Measurements from ENCODE around the gene SHLD1. TPM values are rescaled to one million over a fixed set of nuclear protein-coding genes. Genes with fewer than 3 reads are reported as not detected.

The SHLD1 gene
- total RNA-seq, 2 donors from 2014 or later, result 8.6 to 12.9 TPM

DNA sequence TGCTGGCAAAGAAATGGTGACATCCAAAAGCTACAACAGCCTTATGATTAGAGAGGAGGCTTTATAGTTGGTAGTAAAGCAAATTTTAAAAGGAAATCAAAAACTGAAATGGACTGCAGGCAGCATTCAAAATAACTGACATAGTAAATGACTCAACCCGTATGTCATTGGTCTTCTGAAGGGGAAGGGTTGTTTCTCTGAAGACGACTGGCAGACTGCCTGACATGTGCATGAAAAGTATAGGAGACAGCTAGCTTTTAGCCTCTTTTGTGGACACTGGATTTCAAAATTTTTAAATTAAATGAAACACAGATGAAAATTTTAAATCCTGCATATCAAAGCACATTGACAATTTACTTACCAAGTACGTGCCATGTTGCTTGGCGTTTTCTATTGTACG is 109.4 kb downstream of the SHLD1 start:
- Mint-ChIP-seq H3K9me3 (no peaks in the 10 kb centered on the region), H3K27me3 (no peaks in the 10 kb centered on the region), H3K4me3 (no peak overlapping the region), H3K4me1 (peaks cover 17% of the 10 kb centered on the region), H3K27ac (no peak overlapping the region), H3K36me3 (ENCODE audit: low read depth) (peaks cover 5% of the 10 kb centered on the region)
- no peak for ATAC-seq (replicated peaks)

DNA sequence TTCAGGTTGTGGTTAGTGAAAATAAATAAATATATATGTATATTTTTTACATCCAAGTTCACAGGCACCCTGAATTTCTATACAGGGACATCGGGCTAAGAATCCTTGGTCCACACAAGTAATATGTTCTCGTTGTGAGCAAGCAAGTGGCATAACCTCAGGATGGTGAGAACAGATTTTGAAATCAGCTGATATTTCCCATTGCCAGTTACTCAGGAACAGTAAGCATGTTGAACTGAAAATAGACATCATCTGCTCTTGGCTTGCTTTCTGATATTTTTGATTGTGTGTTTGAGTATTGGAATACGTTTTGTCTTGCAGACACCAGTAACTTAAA is 112.5 kb downstream of the SHLD1 start:
- Mint-ChIP-seq H3K27me3 (no peaks in the 10 kb centered on the region), H3K27ac (no peak overlapping the region), H3K4me3 (no peak overlapping the region), H3K36me3 (ENCODE audit: low read depth) (peaks cover 5% of the 10 kb centered on the region), H3K9me3 (no peaks in the 10 kb centered on the region), H3K4me1 (peaks cover 20% of the 10 kb centered on the region)
- no peak for ATAC-seq (replicated peaks)

DNA sequence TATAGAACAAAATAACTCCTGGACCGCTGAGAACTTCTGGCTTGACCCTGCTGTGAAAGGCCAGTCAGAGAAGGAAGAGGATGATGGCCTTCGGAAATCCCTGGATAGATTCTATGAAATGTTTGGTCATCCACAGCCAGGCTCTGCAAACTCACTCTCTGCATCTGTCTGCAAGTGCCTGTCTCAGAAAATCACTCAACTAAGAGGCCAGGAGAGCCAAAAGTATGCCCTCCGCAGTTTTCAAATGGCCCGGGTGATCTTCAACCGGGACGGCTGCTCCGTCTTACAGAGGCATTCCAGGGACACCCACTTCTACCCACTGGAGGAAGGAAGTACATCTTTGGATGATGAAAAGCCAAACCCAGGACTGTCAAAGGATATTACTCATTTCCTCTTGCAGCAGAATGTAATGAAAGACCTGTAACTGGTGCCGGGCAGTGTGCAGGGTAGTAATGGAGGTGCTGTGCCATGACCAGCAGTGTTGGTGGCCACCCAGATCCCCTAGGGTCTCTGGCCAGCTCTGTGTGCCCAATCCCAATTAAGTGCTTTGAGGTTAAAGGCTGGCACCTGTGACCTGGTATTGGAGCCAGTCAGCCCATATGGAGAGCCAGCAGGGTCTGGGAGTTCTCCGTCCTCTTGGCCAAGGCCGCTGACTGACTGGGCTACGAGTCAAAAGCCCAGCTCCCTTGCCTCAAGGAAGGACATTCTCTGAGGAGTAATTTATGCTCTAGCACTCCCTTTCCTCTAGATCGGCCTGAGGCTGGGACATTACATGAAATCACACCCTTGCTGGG is 113.0 kb downstream of the SHLD1 start:
- Mint-ChIP-seq H3K4me3 (peak overlapping the region; percentile 1), H3K9me3 (no peaks in the 10 kb centered on the region), H3K27ac (peak overlapping the region; percentile 36), H3K36me3 (ENCODE audit: low read depth) (peaks cover 5% of the 10 kb centered on the region), H3K27me3 (no peaks in the 10 kb centered on the region), H3K4me1 (peaks cover 20% of the 10 kb centered on the region)
- peak; percentile 79 for ATAC-seq (replicated peaks)

DNA sequence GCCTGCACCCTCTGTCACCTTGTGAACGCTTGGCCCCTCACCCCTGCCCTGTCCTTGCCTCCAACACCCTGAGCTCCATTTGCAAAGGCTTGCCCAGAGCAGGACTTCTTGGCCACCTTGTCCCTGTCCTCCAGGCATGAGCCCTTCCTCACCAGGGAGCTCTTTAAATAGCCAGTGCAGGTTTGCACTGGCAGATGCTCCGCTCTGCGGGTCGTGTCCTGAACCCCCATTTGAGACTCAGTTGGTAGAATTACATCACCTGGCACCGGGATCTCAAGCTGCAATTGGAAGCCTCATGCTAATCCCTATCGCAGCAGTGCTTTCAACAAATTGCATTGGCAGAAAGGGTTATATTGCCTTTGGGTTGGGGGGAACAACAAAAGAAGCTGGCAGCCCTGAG is 114.2 kb downstream of the SHLD1 start:
- Mint-ChIP-seq H3K4me1 (peaks cover 20% of the 10 kb centered on the region), H3K27me3 (no peaks in the 10 kb centered on the region), H3K36me3 (ENCODE audit: low read depth) (peaks cover 5% of the 10 kb centered on the region), H3K4me3 (no peak overlapping the region), H3K9me3 (no peaks in the 10 kb centered on the region), H3K27ac (peak overlapping the region; percentile 43)
- no peak for ATAC-seq (replicated peaks)

- Mint-ChIP-seq H3K27me3 (no peaks in the 10 kb centered on the region), H3K4me1 (peaks cover 20% of the 10 kb centered on the region), H3K27ac (peak overlapping the region; percentile 80), H3K4me3 (no peak overlapping the region), H3K36me3 (ENCODE audit: low read depth) (peaks cover 5% of the 10 kb centered on the region), H3K9me3 (no peaks in the 10 kb centered on the region)
- peak; percentile 64 for ATAC-seq (replicated peaks)
Observed at GRCh38 chr20:5864873-5865587, 114.8 kb downstream of the SHLD1 start.

- Mint-ChIP-seq H3K4me1 (peaks cover 20% of the 10 kb centered on the region), H3K4me3 (no peak overlapping the region), H3K36me3 (ENCODE audit: low read depth) (peaks cover 5% of the 10 kb centered on the region), H3K27ac (peak overlapping the region; percentile 80), H3K9me3 (no peaks in the 10 kb centered on the region), H3K27me3 (no peaks in the 10 kb centered on the region)
- no peak for ATAC-seq (replicated peaks)
Observed at GRCh38 chr20:5865604-5866003, 115.4 kb downstream of the SHLD1 start.

DNA sequence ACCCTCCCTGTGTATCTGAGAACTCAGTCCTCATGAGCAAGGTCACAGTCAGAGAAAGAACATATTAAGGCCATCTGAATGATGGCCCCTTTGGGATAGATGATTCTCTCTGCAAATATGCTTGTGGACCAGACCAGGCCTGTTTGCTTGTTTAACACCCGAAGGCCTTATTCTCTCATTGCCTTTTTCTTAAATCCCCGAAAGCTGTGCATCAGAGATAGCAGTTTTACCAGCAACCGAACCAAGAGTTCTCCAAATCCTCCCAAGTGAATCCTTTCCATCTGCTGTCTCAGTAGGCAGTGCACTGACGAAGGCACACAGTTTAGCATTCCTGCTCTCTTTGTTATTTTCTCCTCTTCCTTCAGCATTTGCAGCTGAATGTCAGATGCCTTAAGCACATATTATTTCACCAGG is 120.4 kb downstream of the SHLD1 start:
- no peak for ATAC-seq (replicated peaks)
- H3K27ac Mint-ChIP-seq, result no peak overlapping the region
- H3K27me3 Mint-ChIP-seq, result no peaks in the 10 kb centered on the region
- no peaks in the 10 kb centered on the region for H3K4me1 Mint-ChIP-seq
- no peaks in the 10 kb centered on the region for H3K9me3 Mint-ChIP-seq
- H3K36me3 Mint-ChIP-seq (ENCODE audit: low read depth), result no peaks in the 10 kb centered on the region
- H3K4me3 Mint-ChIP-seq, result no peak overlapping the region

GRCh38 chr20:5871459-5872410 is 121.5 kb downstream of the SHLD1 start:
- Mint-ChIP-seq H3K36me3 (ENCODE audit: low read depth) (no peaks in the 10 kb centered on the region), H3K27ac (no peak overlapping the region), H3K9me3 (peaks cover 5% of the 10 kb centered on the region), H3K4me1 (no peaks in the 10 kb centered on the region), H3K4me3 (no peak overlapping the region), H3K27me3 (no peaks in the 10 kb centered on the region)
- ATAC-seq (replicated peaks), result no peak

DNA sequence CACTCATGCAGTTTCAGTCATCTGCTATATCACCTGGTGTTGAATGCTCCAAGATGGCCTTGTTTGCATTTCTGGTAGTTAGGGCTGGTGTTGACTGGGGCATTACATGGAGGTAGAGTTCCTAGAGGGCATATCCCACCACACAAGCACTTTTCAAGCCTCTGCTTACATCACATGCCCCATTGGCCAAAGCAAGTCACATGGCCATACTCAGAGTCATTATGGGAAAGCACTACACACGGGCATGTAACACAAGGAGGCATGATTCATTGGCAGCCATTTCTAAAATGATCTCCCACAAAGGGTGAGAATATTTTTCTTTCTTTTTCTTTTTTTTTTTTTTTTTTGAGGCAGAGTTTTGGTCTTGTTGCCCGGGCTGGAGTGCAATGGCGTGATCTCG is 126.9 kb downstream of the SHLD1 start:
- Mint-ChIP-seq H3K4me1 (no peaks in the 10 kb centered on the region), H3K27ac (no peak overlapping the region), H3K27me3 (peaks cover 3% of the 10 kb centered on the region), H3K4me3 (no peak overlapping the region), H3K36me3 (ENCODE audit: low read depth) (no peaks in the 10 kb centered on the region), H3K9me3 (peaks cover 5% of the 10 kb centered on the region)
- peak; percentile 28 for ATAC-seq (replicated peaks)

GRCh38 chr20:5880326-5880725 is 130.1 kb downstream of the SHLD1 start:
- H3K36me3 Mint-ChIP-seq (ENCODE audit: low read depth), result no peaks in the 10 kb centered on the region
- H3K9me3 Mint-ChIP-seq, result peaks cover 5% of the 10 kb centered on the region
- peaks cover 5% of the 10 kb centered on the region for H3K4me1 Mint-ChIP-seq
- ATAC-seq (replicated peaks), result no peak
- no peak overlapping the region for H3K27ac Mint-ChIP-seq
- peaks cover 6% of the 10 kb centered on the region for H3K27me3 Mint-ChIP-seq
- no peak overlapping the region for H3K4me3 Mint-ChIP-seq

GRCh38 chr20:5881703-5882102 is 131.5 kb downstream of the SHLD1 start:
- no peaks in the 10 kb centered on the region for H3K36me3 Mint-ChIP-seq (ENCODE audit: low read depth)
- H3K9me3 Mint-ChIP-seq, result no peaks in the 10 kb centered on the region
- peaks cover 5% of the 10 kb centered on the region for H3K4me1 Mint-ChIP-seq
- no peak overlapping the region for H3K4me3 Mint-ChIP-seq
- ATAC-seq (replicated peaks), result no peak
- no peak overlapping the region for H3K27ac Mint-ChIP-seq
- peaks cover 6% of the 10 kb centered on the region for H3K27me3 Mint-ChIP-seq

- Mint-ChIP-seq H3K27ac (no peak overlapping the region), H3K36me3 (ENCODE audit: low read depth) (no peaks in the 10 kb centered on the region), H3K4me3 (no peak overlapping the region), H3K4me1 (peaks cover 5% of the 10 kb centered on the region), H3K9me3 (no peaks in the 10 kb centered on the region), H3K27me3 (peaks cover 6% of the 10 kb centered on the region)
- no peak for ATAC-seq (replicated peaks)
Observed at GRCh38 chr20:5882166-5882565, 132.0 kb downstream of the SHLD1 start.

GRCh38 chr20:5884465-5885335 is 134.5 kb downstream of the SHLD1 start:
- ATAC-seq (replicated peaks), result no peak
- no peak overlapping the region for H3K4me3 Mint-ChIP-seq
- no peak overlapping the region for H3K27ac Mint-ChIP-seq
- H3K9me3 Mint-ChIP-seq, result no peaks in the 10 kb centered on the region
- H3K27me3 Mint-ChIP-seq, result peaks cover 6% of the 10 kb centered on the region
- no peaks in the 10 kb centered on the region for H3K36me3 Mint-ChIP-seq (ENCODE audit: low read depth)
- peaks cover 5% of the 10 kb centered on the region for H3K4me1 Mint-ChIP-seq

DNA sequence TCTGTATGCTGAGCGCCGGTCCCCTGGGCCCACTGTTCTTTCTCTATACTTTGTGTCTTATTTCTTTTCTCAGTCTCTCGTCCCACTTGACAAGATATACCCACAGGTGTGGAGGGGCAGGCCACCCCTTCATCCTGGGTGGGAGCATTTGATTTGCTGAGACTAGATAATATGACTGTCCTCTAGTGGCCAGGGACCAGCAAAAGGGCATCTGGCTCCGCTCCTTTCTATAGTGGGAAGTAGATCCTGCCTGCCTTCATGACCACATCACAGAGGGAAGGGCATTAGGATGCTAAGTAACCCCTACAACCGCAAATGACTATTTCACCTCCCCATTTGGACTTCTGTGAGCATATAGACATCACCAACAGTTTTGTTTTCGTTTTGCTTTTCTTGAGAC is 135.7 kb downstream of the SHLD1 start:
- H3K36me3 Mint-ChIP-seq (ENCODE audit: low read depth), result no peaks in the 10 kb centered on the region
- no peak overlapping the region for H3K27ac Mint-ChIP-seq
- no peak overlapping the region for H3K4me3 Mint-ChIP-seq

More for the DNA sequence above, 135.7 kb downstream of the SHLD1 start:
- H3K4me1 Mint-ChIP-seq, result peaks cover 5% of the 10 kb centered on the region
- no peaks in the 10 kb centered on the region for H3K9me3 Mint-ChIP-seq
- no peak for ATAC-seq (replicated peaks)
- H3K27me3 Mint-ChIP-seq, result peaks cover 6% of the 10 kb centered on the region

All from activated T-helper 17 cell treated with anti-CD3 and anti-CD28 coated beads, Interleukin-2, amount 50 U/mL, for 72 hours (primary cell).